HUDEP-2 (cell line): ENCODE measurements around the gene NEDD4L.
A peak's percentile ranks its signal among the peaks of the same experiment; 100 is the strongest.

ENCODE experiments used
- DNase-seq, 76 experiments: peaks; one replicate each; lab custom pipeline; 2025; ENCODE audit not compliant: unreplicated experiment in 76 of 76; lab: John Stamatoyannopoulos, UW

NEDD4L gene

GRCh38 chr18:58223717-58224424 is 179.8 kb downstream of the NEDD4L start:
- DNase-seq, result peak in 48 of 76 experiments; percentile 2 to 88 (median 28)

- DNase-seq, result no peak
Observed at GRCh38 chr18:58224425-58224750, 180.4 kb downstream of the NEDD4L start.

GRCh38 chr18:58225101-58225500 is 181.1 kb downstream of the NEDD4L start:
- DNase-seq, result no peak

- no peak for DNase-seq
Observed at GRCh38 chr18:58226429-58226828, 182.4 kb downstream of the NEDD4L start.

GRCh38 chr18:58227361-58227930 is 183.4 kb downstream of the NEDD4L start:
- DNase-seq, result no peak

GRCh38 chr18:58228176-58228575 is 184.2 kb downstream of the NEDD4L start:
- no peak for DNase-seq

- no peak for DNase-seq
Observed at GRCh38 chr18:58228762-58229161, 184.7 kb downstream of the NEDD4L start.

- DNase-seq, result no peak
Observed at GRCh38 chr18:58229162-58229561, 185.1 kb downstream of the NEDD4L start.

- DNase-seq, result no peak
Observed at GRCh38 chr18:58230438-58231179, 186.6 kb downstream of the NEDD4L start.

- DNase-seq, result peak in 29 of 76 experiments; percentile 2 to 70 (median 28)
Observed at GRCh38 chr18:58231930-58232329, 187.9 kb downstream of the NEDD4L start.

- no peak for DNase-seq
Observed at GRCh38 chr18:58232668-58233067, 188.6 kb downstream of the NEDD4L start.

- DNase-seq, result no peak
Observed at GRCh38 chr18:58234359-58234741, 190.3 kb downstream of the NEDD4L start.

GRCh38 chr18:58235001-58235436 is 191.0 kb downstream of the NEDD4L start:
- no peak for DNase-seq

- no peak for DNase-seq
Observed at GRCh38 chr18:58239879-58240278, 195.9 kb downstream of the NEDD4L start.

- no peak for DNase-seq
Observed at GRCh38 chr18:58241026-58241679, 197.1 kb downstream of the NEDD4L start.

GRCh38 chr18:58241877-58242276 is 197.9 kb downstream of the NEDD4L start:
- DNase-seq, result no peak

- DNase-seq, result no peak
Observed at GRCh38 chr18:58242435-58242834, 198.4 kb downstream of the NEDD4L start.

- DNase-seq, result no peak
Observed at GRCh38 chr18:58242968-58243367, 198.9 kb downstream of the NEDD4L start.

GRCh38 chr18:58243401-58243800 is 199.4 kb downstream of the NEDD4L start:
- DNase-seq, result no peak

- DNase-seq, result no peak
Observed at GRCh38 chr18:58247363-58247834, 203.4 kb downstream of the NEDD4L start.

GRCh38 chr18:58249712-58250111 is 205.7 kb downstream of the NEDD4L start:
- no peak for DNase-seq
